Fibroblast of the conjunctiva (primary cell): ENCODE measurements around the gene PDLIM1.

Experiments used
- DNase-seq: peaks from one replicate; pipeline ENCODE4 v3.0.0-alpha.2; 2010; ENCODE audit warnings: low read depth

Gene PDLIM1

GRCh38 chr10:95288303-95288702, 2.5 kb downstream of the PDLIM1 start:
- no peak for DNase-seq

GRCh38 chr10:95287281-95287680, 3.5 kb downstream of the PDLIM1 start:
- no peak for DNase-seq

DNA sequence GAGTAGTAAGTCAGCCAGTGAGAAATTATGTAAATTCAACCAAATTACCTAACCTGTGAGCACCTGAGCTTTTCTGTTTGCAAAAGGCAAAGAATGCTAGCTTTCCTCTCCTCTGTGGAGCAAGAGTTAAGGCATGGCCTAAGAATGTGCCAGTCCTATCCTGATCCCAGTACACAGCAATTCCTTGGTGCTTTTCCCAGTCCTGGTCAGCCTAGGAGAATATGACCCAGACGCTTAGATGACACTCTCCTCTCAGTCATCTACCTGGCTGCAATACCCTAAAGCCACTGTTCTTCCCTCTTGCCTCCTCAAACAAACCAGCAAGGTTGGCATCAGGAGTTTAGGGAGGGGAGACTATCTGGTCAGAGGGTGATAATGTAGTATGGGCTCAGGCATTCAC, 4.1 kb downstream of the PDLIM1 start:
- DNase-seq = no peak

DNA sequence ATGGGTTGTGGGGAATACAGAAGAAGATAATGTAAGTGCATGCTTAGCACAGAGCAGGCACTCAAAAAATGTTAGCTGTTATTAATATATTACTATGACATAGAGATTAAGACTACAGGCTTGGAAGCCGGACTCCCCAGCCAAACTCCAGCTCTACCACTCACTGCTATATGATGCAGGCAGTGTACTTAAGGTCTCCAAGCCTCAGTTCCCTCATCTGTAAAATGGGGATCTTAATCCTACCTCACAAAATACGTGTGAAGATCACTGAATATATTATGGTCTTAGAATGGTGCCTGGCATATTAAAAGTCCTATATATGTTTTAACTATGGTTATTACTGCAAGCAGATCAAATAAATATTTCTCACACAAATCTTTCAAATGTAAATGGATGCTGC, 5.2 kb downstream of the PDLIM1 start:
- no peak for DNase-seq

DNA sequence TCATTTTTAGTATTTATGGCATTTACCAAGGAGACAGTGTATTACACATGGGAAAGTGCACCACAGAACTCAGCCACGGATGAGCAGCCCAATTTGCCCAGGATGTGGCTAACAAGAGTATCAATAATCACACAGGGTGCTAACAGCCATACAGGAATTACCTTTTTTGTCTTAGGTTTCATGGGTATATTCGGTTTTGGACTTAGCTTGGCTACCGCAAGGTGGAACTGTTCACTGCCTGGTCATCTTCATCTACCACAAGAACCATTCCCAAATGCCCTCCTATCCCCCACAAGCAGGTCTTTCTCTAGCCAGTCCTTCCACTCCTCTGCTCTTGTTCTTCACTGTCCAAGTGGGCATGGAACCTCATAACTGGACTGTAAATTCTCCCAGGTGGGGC, 6.0 kb downstream of the PDLIM1 start:
- no peak for DNase-seq

GRCh38 chr10:95282107-95282506, 8.7 kb downstream of the PDLIM1 start:
- no peak for DNase-seq

DNA sequence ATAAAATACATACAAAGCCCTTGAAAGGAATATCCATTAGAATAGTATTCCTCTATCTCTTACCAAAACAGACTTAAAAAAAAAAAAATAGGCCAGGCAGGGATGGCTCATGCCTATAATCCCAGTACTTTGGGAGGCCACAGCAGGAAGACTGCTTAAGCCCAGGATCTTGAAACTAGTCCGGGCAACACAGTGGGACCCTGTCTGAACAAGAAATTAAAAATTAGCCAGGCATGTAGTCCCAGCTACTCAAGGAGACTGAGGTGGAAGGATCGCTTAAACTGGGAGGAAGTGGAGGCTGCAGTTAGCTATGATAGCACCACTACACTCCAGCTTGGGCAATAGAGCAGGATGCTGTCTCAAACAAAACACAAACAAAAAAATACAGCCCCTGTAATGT, 9.6 kb downstream of the PDLIM1 start:
- no peak for DNase-seq

GRCh38 chr10:95280637-95281036, 10.2 kb downstream of the PDLIM1 start:
- no peak for DNase-seq

- DNase-seq = no peak
Measured at GRCh38 chr10:95279042-95279820, 11.6 kb downstream of the PDLIM1 start.

DNA sequence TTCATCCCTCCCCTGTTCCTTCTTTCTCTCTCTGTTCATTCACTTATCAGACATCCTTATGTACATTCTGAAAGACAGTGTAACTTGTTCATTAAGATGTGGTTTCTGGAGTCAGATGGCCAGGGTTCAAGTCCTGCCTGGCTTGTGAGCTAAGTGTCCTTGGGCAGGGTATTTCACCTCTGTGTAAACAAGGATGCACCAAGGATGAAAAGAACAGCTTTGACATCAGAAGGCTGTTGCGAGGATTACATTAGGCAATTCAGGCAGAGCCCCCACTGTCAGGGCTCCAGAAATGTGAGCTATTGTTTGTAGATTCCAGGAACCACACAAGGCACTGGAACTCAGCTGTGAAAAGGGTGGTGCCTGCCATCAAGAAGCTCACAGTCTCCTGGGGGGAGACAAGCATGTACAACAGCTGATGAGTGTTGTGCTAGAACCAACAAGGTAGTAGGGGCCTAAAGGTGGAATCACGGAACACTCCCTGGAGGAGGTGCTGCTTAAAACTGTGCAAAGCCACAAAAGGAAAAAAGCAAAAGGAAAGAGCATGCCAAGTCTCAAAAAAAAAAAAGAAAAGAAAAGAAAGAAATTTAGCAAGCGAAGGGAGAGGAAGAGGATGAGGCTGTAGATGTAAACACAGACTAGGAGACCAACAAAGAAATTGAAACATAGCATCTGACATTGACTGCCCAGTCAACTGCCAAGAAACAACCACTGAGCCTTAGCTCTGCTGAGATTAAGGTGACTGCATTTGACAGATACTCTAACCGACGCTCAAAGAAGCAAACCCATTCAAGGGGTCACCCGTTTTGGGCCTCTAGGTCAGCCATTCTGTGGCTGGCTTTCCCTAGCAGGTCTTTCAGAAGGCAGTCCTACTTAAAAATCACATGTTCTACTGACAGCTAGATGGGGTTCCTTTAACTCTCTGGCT, 12.5 kb downstream of the PDLIM1 start:
- peak; percentile 44 for DNase-seq

DNA sequence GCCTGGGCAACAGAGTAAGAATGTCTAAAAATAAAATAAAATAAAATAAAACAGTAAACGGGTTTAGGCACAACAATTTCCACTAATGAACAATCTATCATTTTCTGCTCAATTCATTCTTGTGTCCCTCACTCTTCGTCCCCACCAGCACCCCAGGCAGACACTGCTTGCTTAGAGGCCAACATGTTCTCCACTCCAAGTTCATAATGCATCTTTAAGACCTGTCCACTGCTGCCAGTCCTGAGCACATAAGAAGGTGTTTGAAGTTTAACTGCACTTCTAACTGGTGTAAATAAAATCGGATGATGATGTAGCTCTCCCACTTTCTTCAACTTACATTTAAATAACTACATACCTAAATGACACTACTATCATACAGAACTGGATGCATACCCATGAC, 13.2 kb downstream of the PDLIM1 start:
- DNase-seq = no peak

GRCh38 chr10:95277201-95277570, 13.6 kb downstream of the PDLIM1 start:
- DNase-seq = no peak

GRCh38 chr10:95276367-95277200, 14.2 kb downstream of the PDLIM1 start:
- no peak for DNase-seq

DNA sequence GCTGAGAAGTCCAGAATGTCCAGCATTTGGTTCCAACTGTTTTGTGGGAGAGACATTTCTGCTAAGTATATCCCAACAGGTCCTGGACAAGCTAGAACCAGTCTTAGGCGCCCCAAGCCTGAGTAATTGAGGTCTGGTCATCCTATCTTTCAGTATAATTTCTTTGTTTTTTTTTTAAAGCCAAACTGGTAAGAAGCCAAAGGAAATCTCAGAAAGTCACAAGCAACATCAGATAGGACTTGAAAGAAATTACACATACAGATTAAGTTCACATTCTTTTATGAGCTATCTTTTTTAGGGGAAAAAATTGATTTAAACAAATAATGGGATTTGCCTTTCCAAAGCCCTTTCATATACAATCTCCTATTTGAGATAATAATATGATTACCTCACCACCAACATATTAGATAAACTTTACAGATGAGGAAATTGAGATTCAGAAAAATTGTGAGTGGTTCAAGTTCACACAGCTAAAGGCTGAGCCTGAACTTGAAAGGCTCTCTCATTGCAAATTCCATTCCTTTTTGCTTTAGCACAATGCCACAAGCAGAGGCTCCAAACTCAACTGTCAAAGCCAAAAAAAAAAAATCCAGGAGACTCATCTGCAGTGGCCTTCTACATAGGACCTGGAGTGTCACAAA, 15.0 kb downstream of the PDLIM1 start:
- no peak for DNase-seq

- peak; percentile 31 for DNase-seq
Measured at GRCh38 chr10:95273393-95274312, 17.1 kb downstream of the PDLIM1 start.

DNA sequence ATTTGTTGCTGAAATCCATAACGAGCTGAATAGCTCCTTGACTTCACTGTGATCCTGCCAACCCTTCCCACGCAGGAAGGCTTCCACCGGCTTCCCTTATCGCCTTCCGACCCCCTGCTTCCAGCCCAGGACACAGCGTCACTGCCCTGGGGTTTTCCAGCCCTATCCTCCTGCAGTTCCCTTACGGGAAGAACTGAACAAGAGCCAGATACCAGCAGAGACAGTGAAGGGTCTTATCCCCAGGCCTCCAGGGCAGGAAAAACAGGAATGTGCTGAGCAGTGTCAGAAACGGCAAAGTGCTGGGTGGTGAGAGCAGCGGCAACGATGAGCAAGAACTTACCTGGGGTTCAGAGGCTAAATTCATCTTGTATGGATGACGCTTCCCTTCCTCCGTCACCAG, 22.4 kb downstream of the PDLIM1 start:
- DNase-seq = no peak

DNA sequence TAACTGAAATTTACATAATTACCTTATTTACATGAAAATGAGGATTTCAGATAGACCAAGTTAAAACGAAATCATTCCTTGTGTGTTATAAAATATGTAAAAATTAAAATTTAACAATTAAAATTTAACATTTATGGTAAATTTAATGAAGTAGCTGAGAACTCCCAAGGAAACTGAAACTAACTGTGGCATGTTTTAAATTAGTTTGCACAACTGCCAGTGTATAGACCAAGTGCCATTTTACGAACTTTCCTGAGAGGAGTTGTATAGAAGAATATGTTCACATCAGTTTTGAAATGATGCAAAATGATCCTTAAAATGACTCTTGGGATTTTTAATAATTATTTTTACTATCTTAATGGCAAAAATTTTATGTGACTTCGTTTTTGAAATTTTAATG, 23.6 kb downstream of the PDLIM1 start:
- no peak for DNase-seq

DNA sequence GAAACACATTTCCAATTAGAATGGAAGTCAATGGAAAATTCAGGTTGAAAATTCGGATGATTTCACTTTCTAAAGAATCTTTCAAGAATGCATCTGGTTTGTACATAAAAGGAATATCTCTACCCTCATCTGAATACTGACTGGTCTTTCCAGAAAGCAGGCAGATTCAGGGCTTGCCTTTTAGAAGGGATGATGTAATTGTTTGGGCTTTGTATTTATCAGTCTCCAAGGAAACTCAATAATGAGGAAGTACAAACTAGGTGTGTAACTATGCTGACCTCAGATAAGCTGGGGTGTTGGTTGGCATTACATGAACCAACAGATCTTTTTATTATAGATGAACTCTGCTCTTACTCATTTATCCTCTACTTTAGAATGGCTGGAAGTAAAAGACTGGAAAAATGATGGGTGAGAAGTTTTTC, 24.1 kb downstream of the PDLIM1 start:
- DNase-seq = peak; percentile 41

- DNase-seq = no peak
Measured at GRCh38 chr10:95265572-95265971, 25.2 kb downstream of the PDLIM1 start.

GRCh38 chr10:95264227-95265051, 26.4 kb downstream of the PDLIM1 start:
- no peak for DNase-seq
